ACHN (cell line): ENCODE data around the gene PLEKHG3.

ENCODE experiments used
- DNase-seq: peaks from one replicate; pipeline ENCODE4 v3.0.0-alpha.2; 2015
- in situ Hi-C: cut with HindIII; loops from 2 replicates; pipeline ENCODE4 v1.10.0; 2017; ENCODE audit warnings: low sequenced_read_pairs, low pct_ligation_motif_present, low pct_unique_long_range_greater_than_20kb

Gene PLEKHG3

GRCh38 chr14:64755781-64756221 lies 51.6 kb downstream of the PLEKHG3 start:
- in situ Hi-C loops = no loop called here
- no peak for DNase-seq

GRCh38 chr14:64756712-64757111 lies 52.5 kb downstream of the PLEKHG3 start:
- DNase-seq = no peak
- in situ Hi-C loops = no loop called here

- no peak for DNase-seq
- in situ Hi-C loops = no loop called here
These were observed 53.4 kb downstream of the PLEKHG3 start for GRCh38 chr14:64757601-64758000.

- in situ Hi-C loops = no loop called here
- no peak for DNase-seq
These were observed 53.8 kb downstream of the PLEKHG3 start for GRCh38 chr14:64758025-64758521.

- in situ Hi-C loops = no loop called here
- DNase-seq = no peak
These were observed 54.7 kb downstream of the PLEKHG3 start for GRCh38 chr14:64758691-64759554.

GRCh38 chr14:64759555-64759938 lies 55.3 kb downstream of the PLEKHG3 start:
- DNase-seq = no peak
- in situ Hi-C loops = no loop called here

- peak; percentile 44 for DNase-seq
- in situ Hi-C loops = no loop called here
These were observed 56.0 kb downstream of the PLEKHG3 start for GRCh38 chr14:64760146-64760755.

GRCh38 chr14:64760916-64761315 lies 56.7 kb downstream of the PLEKHG3 start:
- DNase-seq = no peak
- in situ Hi-C loops = no loop called here

GRCh38 chr14:64761441-64762043 lies 57.3 kb downstream of the PLEKHG3 start:
- DNase-seq = no peak
- in situ Hi-C loops = no loop called here

GRCh38 chr14:64762044-64763034 lies 58.1 kb downstream of the PLEKHG3 start:
- in situ Hi-C loops = no loop called here
- peak; percentile 31 for DNase-seq

- no peak for DNase-seq
- in situ Hi-C loops = no loop called here
These were observed 59.0 kb downstream of the PLEKHG3 start for GRCh38 chr14:64763085-64763782.

GRCh38 chr14:64763801-64764621 lies 59.8 kb downstream of the PLEKHG3 start:
- in situ Hi-C loops = no loop called here
- DNase-seq = no peak

GRCh38 chr14:64764641-64765520 lies 60.7 kb downstream of the PLEKHG3 start:
- in situ Hi-C loops = no loop called here
- DNase-seq = peak; percentile 61

- in situ Hi-C loops = no loop called here
- DNase-seq = no peak
These were observed 61.6 kb downstream of the PLEKHG3 start for GRCh38 chr14:64765740-64766302.

GRCh38 chr14:64766430-64767151 lies 62.4 kb downstream of the PLEKHG3 start:
- no peak for DNase-seq
- in situ Hi-C loops = no loop called here
